Panc1 (cell line): ENCODE data around the gene DEFB131B. TPM values are rescaled to one million over a fixed set of nuclear protein-coding genes. Genes with fewer than 3 reads are reported as not detected.
"Not testable (repeated sequence)": the region's sequence is repeated elsewhere in the genome, so short reads cannot be mapped to it uniquely, and the experiment has no call there.

ENCODE experiments used
- ATAC-seq: fragments of 200-7000 bp; cut with Tn5 transposase; 2 replicates; pipeline ENCODE4 v1.9.1; 2020; ENCODE audit warnings: mild to moderate bottlenecking, moderate library complexity
- BruUV-seq: library from RNA; stranded (reverse); fragments of 400-500 nt; replicated peaks from 2 replicates; lab custom pipeline; 2021; lab: Mats Ljungman, UMichigan
- CTCF ChIA-PET: fragments of 300-600 bp; sonication (Branson Sonifier 250); formaldehyde crosslinking; loops from one replicate; lab custom pipeline; 2022; ENCODE audit warnings: antibody characterized with exemption; lab: Charles Lee
- POLR2A ChIA-PET: fragments of 300-600 bp; sonication (Branson Sonifier 250); formaldehyde crosslinking; loops from one replicate; lab custom pipeline; 2022; ENCODE audit warnings: antibody characterized with exemption; lab: Charles Lee
- DNase-seq: peaks from one replicate; pipeline ENCODE4 v3.0.0-alpha.2; 2010; ENCODE audit warnings: low read depth, low spot score
- H3K27ac ChIP-seq: 2 replicates; pipeline ENCODE4 v1.5.1; 2011; ENCODE audit warnings: mild to moderate bottlenecking, low read length, inconsistent platforms
- H3K27me3 ChIP-seq: fragments of 200-500 bp; sonication (Bioruptor generic); 2 replicates; pipeline ENCODE4 v1.6.0; 2014; ENCODE audit warnings: low read length, inconsistent platforms; ENCODE audit not compliant: control insufficient read depth, insufficient read depth
- H3K36me3 ChIP-seq: fragments of 200-500 bp; sonication (Bioruptor generic); 2 replicates; pipeline ENCODE4 v1.5.1; 2014; ENCODE audit warnings: inconsistent platforms, mild to moderate bottlenecking, low read length, moderate library complexity; ENCODE audit not compliant: control insufficient read depth, insufficient read depth
- H3K4me1 ChIP-seq: 2 replicates; pipeline ENCODE4 v1.5.1; 2011; ENCODE audit warnings: inconsistent platforms, mild to moderate bottlenecking, low read length, moderate library complexity; ENCODE audit not compliant: control insufficient read depth, insufficient read depth
- H3K4me3 ChIP-seq, 2 experiments: 2 replicates each; pipeline ENCODE4 v1.5.1; 2011 to 2012; ENCODE audit warnings: low read depth in 2 of 2, low read length in 2 of 2, mild to moderate bottlenecking in 2 of 2, inconsistent platforms in 1 of 2, moderate library complexity in 1 of 2
- H3K9me3 ChIP-seq: fragments of 200-500 bp; sonication (Bioruptor generic); 2 replicates; pipeline ENCODE4 v1.5.1; 2014; ENCODE audit warnings: low read depth, mild to moderate bottlenecking, inconsistent platforms, low read length, moderate library complexity; ENCODE audit not compliant: control insufficient read depth, insufficient read depth
- POLR2AphosphoS5 ChIP-seq: IDR thresholded peaks from 2 replicates; pipeline ENCODE4 v1.6.1; 2012; ENCODE audit warnings: mild to moderate bottlenecking, low read depth, low read length, moderate library complexity
- SIN3A ChIP-seq: IDR thresholded peaks from 2 replicates; pipeline ENCODE4 v1.6.1; 2012; ENCODE audit warnings: low read depth, mild to moderate bottlenecking, low read length, moderate library complexity, borderline replicate concordance; ENCODE audit not compliant: insufficient read depth
- TCF7L2 ChIP-seq: IDR thresholded peaks from 2 replicates; pipeline ENCODE4 v1.6.1; 2011; ENCODE audit warnings: mild to moderate bottlenecking, low read depth, low read length, inconsistent platforms
- in situ Hi-C: cut with HindIII; loops from 2 replicates; pipeline ENCODE4 v1.10.0; 2016; ENCODE audit warnings: low sequenced_read_pairs, low pct_unique_long_range_greater_than_20kb
- intact Hi-C: fragments of 100-400 bp; cut with micrococcal nuclease; formaldehyde crosslinking; loops from one replicate; pipeline ENCODE4 v1.10.0; 2022; ENCODE audit not compliant: unreplicated experiment
- total RNA-seq: library from RNA; stranded (reverse); gene quantifications from one replicate; pipeline ENCODE4 v1.2.1, GENCODE V29; 2021; ENCODE audit not compliant: unreplicated experiment
- TF ChIP-seq, protein P1 (sequence below): fragments of 450-650 bp; IDR thresholded peaks from 2 replicates; pipeline ENCODE4 v1.5.1; 2017; ENCODE audit warnings: mild to moderate bottlenecking
- TF ChIP-seq, protein P2 (sequence below), 2 experiments: IDR thresholded peaks; 2 replicates each; pipeline ENCODE4 v1.6.1; 2011 to 2012; ENCODE audit warnings: low read depth in 2 of 2, control low read depth in 1 of 2, low read length in 1 of 2, mild to moderate bottlenecking in 1 of 2, moderate library complexity in 1 of 2; ENCODE audit not compliant: insufficient read depth in 1 of 2

Gene DEFB131B
- total RNA-seq, 1 experiment from 2014 or later: not detected

DNA sequence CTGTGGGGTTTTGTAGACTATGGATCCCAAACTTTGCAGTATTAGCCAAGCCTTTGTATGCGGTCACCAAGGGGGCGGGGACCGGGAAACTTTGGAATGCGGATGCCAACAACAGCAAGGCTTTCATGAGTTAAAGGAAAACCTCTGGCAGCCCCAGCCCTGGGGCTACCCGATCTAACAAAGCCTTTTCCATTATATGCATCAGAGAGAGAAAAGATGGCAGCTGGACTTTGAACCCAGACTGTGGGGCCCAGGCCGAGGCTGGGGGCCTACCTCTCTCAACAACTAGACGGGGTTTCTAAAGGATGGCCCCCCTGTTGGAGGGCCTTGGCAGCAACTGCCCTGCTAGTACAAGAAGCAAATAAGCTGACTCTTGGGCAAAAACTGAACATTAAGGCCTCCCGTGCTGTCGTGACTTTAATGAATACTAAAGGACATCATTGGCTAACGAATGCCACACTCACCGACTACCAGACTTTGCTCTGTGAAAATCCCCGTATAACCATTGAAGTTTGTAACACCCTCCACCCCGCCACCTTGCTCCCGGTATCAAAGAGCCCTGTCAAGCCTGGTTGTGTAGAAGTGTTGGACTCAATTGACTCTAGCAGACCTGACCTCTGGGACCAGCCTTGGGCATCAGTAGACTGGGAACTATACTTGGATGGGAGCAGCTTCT lies 10.2 kb downstream of the DEFB131B start:
- in situ Hi-C loops, CTCF ChIA-PET, intact Hi-C loops, BruUV-seq, DNase-seq, POLR2A ChIA-PET, H3K27ac ChIP-seq, H3K36me3 ChIP-seq, H3K9me3 ChIP-seq, H3K27me3 ChIP-seq, H3K4me1 ChIP-seq, ATAC-seq, H3K4me3 ChIP-seq: not testable (repeated sequence)

DNA sequence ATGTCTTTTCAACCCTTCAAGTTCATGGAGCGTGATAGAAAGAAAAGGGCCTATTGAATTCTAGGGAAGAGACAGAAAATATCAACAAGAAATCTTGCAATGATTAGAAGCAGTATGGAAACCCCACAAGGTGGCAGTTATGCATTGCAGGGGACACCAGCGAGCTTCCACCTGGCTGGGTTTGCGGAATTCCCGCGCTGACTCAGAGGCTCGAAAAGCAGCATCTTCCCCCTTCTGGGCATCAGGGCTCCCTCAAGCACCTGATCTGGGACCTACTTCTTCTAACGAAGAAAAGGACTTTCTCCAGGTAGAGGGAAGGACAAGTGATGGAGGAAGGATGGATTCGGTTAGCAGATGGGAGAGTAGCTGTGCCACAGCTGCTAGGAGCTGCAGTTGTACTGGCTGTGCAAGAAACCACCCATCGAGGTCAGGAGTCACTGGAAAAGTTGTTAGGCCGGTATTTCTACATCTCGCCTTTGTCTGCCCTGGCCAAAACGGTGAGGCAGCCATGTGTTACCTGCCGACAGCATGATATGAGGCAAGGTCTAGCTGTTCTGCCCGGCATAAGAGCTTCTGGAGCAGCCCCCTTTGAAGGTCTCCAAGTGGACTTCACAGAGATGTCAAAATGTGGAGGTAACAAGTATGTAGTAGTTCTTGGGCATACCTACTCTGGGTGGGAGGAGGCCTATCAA lies 11.1 kb downstream of the DEFB131B start:
- DNase-seq, H3K36me3 ChIP-seq, H3K9me3 ChIP-seq, in situ Hi-C loops, intact Hi-C loops, ATAC-seq, POLR2A ChIA-PET, H3K4me3 ChIP-seq, H3K4me1 ChIP-seq, H3K27ac ChIP-seq, CTCF ChIA-PET, BruUV-seq, H3K27me3 ChIP-seq: not testable (repeated sequence)

DNA sequence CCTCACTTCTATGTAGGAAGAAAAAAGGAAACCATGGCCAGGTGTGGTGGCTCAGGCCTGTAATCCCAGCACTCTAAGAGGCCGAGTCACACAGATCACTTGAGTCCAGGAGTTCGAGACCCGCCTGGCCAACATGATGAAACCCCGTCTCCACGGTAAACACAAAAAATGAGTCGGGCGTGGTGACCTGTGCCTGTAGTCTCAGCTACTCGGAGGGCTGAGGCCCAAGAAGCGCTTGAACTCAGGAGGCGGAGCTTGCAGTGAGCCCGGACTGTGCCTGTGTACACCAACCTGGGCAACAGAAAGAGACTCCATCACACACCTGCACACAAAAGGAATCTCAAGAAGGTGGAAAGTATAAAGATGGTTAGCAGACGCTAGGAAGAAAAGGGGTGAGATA lies 17.7 kb downstream of the DEFB131B start:
- H3K9me3 ChIP-seq: no peaks in the 10 kb centered on the region
- in situ Hi-C loops (no loop called here), intact Hi-C loops (no loop called here)
- CTCF ChIA-PET: no interaction called here
- no peak for TF ChIP-seq SIN3A
- TF ChIP-seq POLR2AphosphoS5: no peak
- no peak for TF ChIP-seq TCF7L2
- TF ChIP-seq, protein P1, sequence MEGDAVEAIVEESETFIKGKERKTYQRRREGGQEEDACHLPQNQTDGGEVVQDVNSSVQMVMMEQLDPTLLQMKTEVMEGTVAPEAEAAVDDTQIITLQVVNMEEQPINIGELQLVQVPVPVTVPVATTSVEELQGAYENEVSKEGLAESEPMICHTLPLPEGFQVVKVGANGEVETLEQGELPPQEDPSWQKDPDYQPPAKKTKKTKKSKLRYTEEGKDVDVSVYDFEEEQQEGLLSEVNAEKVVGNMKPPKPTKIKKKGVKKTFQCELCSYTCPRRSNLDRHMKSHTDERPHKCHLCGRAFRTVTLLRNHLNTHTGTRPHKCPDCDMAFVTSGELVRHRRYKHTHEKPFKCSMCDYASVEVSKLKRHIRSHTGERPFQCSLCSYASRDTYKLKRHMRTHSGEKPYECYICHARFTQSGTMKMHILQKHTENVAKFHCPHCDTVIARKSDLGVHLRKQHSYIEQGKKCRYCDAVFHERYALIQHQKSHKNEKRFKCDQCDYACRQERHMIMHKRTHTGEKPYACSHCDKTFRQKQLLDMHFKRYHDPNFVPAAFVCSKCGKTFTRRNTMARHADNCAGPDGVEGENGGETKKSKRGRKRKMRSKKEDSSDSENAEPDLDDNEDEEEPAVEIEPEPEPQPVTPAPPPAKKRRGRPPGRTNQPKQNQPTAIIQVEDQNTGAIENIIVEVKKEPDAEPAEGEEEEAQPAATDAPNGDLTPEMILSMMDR: no peak
- TF ChIP-seq, protein P2, sequence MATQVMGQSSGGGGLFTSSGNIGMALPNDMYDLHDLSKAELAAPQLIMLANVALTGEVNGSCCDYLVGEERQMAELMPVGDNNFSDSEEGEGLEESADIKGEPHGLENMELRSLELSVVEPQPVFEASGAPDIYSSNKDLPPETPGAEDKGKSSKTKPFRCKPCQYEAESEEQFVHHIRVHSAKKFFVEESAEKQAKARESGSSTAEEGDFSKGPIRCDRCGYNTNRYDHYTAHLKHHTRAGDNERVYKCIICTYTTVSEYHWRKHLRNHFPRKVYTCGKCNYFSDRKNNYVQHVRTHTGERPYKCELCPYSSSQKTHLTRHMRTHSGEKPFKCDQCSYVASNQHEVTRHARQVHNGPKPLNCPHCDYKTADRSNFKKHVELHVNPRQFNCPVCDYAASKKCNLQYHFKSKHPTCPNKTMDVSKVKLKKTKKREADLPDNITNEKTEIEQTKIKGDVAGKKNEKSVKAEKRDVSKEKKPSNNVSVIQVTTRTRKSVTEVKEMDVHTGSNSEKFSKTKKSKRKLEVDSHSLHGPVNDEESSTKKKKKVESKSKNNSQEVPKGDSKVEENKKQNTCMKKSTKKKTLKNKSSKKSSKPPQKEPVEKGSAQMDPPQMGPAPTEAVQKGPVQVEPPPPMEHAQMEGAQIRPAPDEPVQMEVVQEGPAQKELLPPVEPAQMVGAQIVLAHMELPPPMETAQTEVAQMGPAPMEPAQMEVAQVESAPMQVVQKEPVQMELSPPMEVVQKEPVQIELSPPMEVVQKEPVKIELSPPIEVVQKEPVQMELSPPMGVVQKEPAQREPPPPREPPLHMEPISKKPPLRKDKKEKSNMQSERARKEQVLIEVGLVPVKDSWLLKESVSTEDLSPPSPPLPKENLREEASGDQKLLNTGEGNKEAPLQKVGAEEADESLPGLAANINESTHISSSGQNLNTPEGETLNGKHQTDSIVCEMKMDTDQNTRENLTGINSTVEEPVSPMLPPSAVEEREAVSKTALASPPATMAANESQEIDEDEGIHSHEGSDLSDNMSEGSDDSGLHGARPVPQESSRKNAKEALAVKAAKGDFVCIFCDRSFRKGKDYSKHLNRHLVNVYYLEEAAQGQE (IDR thresholded peaks at IDR 0.05; ENCODE audit: insufficient read depth in 1 of 2, low read depth in 2 of 2, low read length in 1 of 2): no peak
- no peaks in the 10 kb centered on the region for H3K27me3 ChIP-seq
- H3K4me3 ChIP-seq: no peak overlapping the region
- no peaks in the 10 kb centered on the region for H3K4me1 ChIP-seq
- POLR2A ChIA-PET: no interaction called here
- H3K36me3 ChIP-seq: no peaks in the 10 kb centered on the region
- H3K27ac ChIP-seq: no peak overlapping the region
- ATAC-seq (no peak), DNase-seq (no peak)
- no TSS peak for BruUV-seq

DNA sequence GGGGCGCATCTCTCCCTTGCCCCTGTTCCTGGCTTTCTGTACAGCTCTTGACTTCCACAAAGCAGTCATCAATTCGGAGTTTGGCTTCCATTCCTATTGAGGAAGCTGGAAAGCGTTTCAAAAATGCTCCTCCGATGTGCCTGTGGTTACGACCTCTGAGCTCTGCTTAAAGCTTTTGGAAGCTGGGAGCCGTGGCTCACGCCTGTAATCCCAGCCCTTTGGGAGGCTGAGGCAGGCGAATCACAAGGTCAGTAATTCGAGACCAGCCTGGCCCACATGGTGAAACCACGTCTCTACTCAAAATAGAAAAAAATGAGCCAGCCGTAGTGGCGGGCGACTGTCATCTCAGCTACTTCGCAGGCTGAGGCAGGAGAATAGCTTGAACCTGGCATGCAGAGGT lies 22.9 kb downstream of the DEFB131B start:
- CTCF ChIA-PET, POLR2A ChIA-PET, H3K27me3 ChIP-seq: not testable (repeated sequence)

More for the DNA sequence above, 22.9 kb downstream of the DEFB131B start:
- H3K4me1 ChIP-seq, BruUV-seq, H3K4me3 ChIP-seq, H3K36me3 ChIP-seq, DNase-seq, in situ Hi-C loops, intact Hi-C loops, H3K9me3 ChIP-seq, ATAC-seq, H3K27ac ChIP-seq: not testable (repeated sequence)
